Stimulated activated CD8-positive, alpha-beta memory T cell treated with anti-CD3 and anti-CD28 coated beads, Interleukin-15, amount 100 ng/mL, for 1 hour (primary cell): ENCODE measurements around the gene FMNL1.
A peak's percentile ranks its signal among the peaks of the same experiment; 100 is the strongest.

ENCODE experiments used
- DNase-seq: peaks from one replicate; pipeline ENCODE4 v3.0.0-alpha.2; 2020; ENCODE audit warnings: low read depth

FMNL1 gene

DNA sequence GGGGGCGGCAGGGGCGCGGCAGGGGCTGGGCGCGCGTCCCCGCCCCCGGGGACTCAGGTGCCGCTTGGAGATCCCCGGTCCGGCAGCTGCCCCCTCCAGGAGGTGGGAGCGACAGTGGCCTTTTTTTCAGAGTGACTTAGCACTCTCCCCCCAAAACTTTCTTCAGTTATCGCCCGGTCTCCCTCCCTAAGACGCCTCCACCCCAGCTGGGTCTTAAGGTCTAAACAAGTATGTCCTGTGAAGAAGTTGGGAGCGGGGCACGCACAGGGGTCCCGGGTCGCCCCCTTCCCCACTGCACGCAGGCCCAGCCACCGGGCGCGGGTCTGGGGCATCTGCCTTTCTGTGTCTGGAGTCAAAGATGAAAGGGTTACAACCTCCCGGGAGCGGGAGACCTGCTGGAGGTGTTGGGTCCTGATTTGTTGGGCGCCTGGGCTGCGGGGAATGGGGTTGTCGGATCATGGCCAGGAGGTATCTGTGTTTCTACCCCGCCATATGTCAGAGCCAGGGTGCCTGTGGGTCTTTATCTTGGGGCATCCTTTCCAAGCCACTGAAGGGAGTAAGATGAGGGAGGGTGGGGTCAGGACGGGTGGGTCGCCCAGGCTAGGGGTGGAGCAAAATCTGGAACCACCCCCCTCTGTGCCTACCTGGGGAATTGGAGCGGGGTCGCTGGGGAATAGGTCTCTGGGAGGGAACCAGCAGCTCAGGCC is 757 bp downstream of the FMNL1 start:
- no peak for DNase-seq

DNA sequence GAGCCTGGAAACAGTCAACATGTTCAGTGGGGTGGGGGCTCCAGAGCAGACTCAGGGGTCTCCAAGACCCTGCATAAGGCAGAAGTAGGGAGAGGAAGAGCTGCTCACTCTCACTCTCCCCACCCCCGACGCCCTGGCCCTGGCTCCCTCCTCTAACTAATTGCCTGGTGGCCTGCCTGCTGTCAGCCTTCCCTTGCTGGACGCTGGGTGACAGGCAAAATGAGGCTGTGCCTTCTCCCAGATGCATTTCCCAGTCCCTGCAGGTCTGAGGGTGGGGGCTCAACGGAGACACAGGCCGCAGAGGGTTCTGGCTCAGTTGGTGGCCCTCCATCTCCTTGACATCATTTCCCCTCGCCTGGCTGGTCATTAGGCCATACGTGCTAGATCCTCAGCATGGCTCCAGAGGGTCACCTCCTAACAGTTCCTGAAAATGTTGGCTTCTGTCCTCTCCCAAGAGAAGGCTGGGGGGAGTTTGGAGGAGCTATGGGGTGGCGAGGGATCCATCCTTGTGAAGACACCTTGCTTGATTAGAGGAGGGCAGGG is 1.4 kb downstream of the FMNL1 start:
- no peak for DNase-seq

GRCh38 chr17:45223539-45224528 is 2.1 kb downstream of the FMNL1 start:
- DNase-seq = no peak

DNA sequence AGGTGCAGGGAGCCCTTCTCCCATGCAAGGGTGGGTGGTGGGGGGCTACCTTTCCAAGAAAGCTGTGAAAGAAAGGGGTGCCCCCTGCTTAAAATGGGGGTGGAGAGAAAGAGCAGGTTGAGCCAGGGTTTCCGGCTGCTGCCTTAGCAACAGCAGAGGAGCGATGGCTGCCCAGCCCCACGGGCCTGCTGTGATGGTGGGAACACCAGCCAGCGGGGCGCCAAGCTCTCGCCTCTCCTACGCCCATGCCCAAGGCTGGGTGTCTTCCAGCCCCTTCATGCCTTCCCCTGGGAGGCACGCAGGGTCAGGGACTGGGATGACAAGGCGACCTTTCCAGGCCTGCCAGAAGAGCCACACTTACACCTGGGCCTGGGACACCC is 3.0 kb downstream of the FMNL1 start:
- DNase-seq = no peak

DNA sequence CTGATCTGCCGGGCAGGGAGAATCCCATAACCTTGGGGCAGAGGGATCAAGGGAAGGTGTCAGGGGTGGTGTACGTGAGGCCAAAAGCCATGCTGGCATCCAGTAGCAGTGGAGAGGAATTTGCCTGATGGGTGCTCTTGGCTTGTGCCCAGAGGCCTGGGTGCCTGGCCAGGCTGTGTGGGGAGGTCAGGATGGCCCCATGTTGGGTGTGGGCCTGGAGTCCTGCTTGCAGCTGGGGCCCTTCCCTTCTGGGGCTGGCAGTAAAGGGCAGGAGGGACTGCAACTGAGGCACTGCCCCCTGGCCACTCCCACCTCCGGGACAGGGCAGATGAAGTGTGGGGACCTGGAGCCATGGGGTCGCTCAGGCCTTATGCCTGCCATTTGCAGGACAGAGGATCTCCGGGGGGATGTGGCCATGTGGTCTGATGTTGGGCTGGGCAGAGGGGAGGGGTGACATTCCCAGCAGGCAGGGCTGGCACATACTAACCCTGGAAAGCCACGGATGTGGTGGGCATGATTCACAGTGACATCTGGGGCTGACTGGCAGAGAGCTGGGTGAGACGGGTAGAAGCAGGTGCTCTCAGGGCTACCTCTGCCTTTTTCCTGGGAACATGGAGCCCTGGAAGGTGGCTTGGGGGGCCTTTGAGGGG is 3.5 kb downstream of the FMNL1 start:
- no peak for DNase-seq

DNA sequence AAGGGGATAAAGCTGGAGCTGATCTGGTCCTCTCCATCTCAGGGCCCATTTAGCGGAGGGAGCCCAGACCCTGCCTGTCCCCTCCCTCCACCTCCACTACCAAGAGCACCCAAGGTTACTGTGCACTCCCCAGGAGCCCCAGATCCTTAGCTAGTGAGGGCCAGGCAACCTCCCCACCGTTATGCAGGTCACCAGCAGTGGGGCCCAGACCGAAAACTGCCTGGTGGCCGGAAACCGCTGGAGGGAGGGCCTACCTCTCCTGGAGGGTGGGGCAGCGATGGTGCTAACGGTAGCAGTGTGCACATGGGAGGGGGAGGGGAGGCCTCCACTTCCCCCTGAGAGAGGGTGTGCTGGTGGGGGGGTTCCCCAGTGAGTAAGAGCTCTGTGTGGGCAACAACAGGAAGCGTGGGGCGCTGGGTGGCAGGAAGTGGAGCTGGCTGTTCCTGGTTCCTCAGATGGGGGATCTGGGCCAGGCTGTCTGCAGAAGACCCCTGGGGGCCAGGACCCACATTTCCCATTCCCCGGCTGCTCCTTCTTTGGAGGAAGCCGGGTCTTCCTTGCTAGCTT is 4.4 kb downstream of the FMNL1 start:
- peak; percentile 89 for DNase-seq

DNA sequence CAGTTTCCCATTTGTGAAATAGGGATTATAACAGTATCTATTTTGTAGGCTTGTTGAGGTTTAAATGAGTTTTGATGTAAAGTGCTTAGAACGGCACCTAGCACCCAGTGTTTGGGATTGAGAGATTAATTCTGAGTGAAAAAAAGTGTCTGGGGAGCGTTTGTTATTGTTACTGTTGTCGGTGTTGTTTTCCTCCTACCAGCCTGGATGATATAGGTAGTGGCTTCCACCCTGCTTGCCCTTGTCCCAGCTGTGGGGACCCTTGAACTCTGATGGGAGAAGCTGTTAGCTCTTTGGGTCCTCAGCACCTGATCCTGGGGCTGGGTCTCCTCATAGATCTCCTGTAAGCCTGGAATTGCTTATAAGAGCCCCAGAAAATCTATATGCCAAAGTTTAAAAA is 4.9 kb downstream of the FMNL1 start:
- no peak for DNase-seq

GRCh38 chr17:45227101-45227925 is 5.6 kb downstream of the FMNL1 start:
- no peak for DNase-seq

DNA sequence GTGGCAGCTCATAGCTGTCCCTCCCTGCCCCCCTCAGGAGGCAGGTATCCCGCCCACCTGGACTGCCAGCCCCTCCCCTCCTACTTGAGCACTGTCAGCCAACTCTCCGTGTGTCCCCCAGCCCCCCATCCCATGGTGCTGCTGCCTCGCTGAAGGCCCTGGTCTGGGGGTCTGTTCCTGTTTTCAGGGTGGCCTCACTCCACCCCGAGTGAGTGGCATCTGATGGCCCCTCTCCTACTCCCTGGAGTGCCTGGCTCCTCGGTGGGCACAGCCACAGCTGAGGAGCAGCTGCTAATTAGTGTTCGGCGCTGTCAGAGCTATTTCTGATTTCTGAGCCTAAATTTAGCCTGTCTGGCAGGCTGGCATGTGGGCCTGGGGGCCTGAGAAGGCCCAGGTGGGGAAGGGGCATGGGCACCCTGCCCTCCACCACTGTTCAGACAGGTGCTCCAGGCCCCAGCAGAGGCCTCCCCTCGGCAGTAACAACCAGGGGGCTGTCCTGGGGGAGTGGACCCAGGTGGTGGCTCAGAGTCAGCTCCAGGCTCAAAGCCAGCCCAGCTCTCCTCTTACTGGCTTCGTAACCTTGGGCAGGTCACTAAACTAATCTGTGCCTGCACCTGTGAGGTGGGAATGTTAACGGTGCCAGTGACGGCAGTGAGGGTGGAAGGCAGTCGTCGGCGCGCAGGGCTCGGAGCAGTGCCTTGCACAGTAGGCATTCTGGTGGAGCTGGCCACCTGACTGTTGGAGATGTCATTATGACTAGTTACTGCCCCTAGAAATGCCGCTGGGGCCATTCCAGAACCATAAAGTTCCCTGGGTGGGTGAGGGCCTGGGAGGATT is 6.5 kb downstream of the FMNL1 start:
- DNase-seq = no peak

- peak; percentile 49 for DNase-seq
Observed at GRCh38 chr17:45228763-45229539, 7.3 kb downstream of the FMNL1 start.

DNA sequence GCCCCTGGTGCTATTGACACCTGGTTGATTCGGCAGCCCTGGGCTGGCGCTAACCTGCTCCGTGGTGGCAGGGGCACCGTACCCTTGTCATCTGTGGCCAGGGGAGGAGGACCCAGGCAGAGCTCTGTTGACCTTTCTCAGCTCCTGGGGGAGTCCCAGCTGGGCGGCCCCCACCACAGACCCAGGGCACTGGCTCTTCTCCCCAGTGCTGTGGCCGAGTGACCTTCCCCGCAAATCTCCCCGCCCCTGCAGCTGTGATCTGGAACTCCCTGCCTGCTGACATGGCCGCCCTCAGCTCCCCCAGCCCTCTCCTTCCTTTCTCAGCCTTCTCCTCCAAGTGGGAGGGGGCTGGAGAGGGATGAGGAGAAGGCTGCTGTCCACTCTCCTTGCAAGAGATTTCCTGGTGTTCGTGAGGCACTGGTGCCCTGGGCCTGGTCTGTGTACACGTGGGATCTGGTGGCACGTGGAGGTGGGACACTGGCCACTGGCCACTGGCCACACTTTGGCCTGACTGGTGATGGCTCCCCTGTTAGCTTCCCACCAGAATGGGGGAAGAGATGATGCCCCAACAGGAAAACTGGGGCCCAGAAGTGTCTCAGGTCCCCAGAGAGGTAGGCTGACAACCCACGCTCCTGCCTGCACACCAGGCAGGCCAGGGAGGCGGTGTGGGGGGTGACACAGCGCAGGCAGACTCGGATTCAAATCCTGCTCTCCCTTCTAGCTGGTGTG is 8.2 kb downstream of the FMNL1 start:
- no peak for DNase-seq

GRCh38 chr17:45230410-45230786 is 8.7 kb downstream of the FMNL1 start:
- DNase-seq = no peak

DNA sequence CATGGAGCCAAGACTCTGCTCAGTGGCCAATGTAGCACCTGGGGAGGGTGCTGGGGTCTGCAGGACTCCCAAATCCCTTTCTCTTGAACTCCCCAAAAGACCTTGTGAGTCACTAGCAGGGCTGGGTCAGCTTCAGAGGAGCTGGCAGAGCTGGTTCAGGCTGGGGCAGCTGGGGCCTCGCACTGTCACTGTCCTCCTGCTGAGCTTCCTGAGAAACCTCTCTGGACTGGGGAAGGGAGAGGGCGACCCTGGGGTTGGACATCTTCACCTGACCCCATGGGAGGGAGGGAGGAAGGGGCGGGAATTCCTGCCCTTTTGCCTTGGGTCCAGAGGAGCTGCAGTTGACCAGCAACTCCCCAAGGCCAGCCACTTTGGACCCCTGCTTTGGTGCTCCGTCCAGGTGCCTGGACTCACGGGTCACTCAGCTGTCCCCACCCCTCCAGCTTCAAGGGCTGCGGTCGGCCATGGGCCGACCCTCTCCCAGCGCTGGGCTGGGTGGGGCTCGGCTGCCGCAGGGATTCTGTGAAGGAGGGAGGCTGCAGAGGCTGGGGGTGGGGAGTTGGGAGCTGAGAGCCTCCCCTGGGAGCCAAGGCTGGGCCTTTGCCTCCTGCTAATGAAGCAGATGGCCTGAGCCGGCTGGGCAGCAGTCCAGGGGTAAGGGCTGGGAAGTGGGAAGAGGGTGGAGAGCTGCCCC is 9.2 kb downstream of the FMNL1 start:
- DNase-seq = no peak

DNA sequence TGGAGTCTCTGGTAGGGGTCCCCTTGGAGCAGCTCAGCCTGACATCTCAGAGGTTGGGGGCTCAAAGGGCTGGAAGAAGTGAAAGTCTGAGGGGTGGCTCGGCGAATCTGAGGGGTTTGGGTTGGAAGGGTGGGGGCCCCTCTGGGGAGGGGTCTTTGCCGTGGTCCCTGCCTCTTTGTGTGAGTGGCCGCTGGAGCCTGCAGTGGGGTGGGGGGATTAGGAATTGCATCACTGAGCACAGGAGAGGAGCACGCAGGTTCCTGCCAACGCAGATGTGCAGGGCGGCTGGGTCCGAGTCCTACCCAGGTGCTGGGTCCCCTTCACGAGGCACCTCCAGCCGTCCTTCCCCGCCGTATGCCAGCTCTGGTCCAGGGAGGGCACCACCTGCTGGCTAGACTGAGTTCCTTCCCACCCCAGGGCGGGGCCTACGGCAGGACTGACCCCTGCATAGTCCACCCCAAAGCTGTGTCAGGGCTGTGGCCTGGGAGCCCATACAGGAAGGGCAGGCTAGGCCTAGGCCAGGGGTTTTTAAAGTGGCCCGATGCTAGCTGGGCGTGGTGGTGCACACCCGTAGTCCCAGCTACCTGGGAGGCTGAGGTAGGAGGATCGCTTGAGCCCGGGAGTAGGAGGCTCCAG is 9.9 kb downstream of the FMNL1 start:
- DNase-seq = no peak

- DNase-seq = no peak
Observed at GRCh38 chr17:45232514-45233422, 11.1 kb downstream of the FMNL1 start.

- DNase-seq = no peak
Observed at GRCh38 chr17:45233423-45233924, 11.8 kb downstream of the FMNL1 start.
